ENCODE results near the gene ABI3BP. TPM values are rescaled to one million over a fixed set of nuclear protein-coding genes. Genes with fewer than 3 reads are reported as not detected.

ABI3BP gene
- polyA plus RNA-seq, 1 donor from 2014 or later, result not detected

DNA sequence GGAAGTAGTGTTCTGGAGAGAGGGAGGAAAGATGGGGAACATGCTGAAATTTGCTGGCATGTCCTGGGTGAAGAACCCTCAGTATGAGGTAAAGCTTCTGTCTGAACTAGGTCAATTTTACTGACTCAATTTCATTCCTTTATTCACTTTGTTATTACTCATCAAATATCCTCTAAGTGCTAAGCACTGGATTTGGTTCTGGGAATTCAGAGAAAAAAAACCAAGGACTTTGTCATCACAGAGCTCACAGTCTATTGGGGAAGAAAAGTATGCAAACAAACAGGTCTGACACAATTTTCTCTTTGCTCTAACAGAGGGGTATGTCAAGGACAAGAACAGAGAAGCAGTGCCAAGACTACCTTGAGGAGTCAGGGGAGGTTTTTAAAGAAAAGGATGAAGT lies 215.9 kb downstream of the ABI3BP start:
- no peaks in the 10 kb centered on the region for H3K4me1 Mint-ChIP-seq
- H3K9me3 Mint-ChIP-seq, result peaks cover 0 to 2% (median 0%) of the 10 kb centered on the region in 3 donors
- no peak overlapping the region for H3K4me3 Mint-ChIP-seq
- peaks cover 1% of the 10 kb centered on the region for H3K27me3 Mint-ChIP-seq
- peak overlapping the region in 1 of 3 donors; percentile 13 for H3K27ac Mint-ChIP-seq
- peaks cover 2% of the 10 kb centered on the region for H3K36me3 Mint-ChIP-seq

DNA sequence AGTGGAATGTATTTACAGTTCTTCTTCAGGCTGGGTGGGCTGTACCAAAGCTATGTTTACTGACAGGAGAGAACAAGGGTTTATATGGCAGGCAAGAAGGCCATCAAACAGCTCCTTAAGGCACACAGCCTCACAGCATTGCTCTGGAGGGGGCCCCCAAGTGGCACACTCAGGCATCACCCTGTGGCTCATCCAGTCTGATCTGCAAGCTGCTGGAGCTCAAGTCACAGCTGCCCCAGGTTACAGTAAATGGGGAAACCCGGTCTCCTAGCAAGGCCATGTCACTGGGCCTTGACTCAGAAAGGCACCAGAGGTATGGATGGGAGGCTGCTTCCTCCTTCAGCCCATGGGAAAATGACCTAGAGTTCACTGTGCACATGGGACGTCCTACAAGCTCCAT lies 216.5 kb downstream of the ABI3BP start:
- Mint-ChIP-seq H3K9me3 (peaks cover 0 to 2% (median 0%) of the 10 kb centered on the region in 3 donors), H3K4me1 (no peaks in the 10 kb centered on the region), H3K27ac (no peak overlapping the region), H3K4me3 (no peak overlapping the region), H3K27me3 (peaks cover 1% of the 10 kb centered on the region), H3K36me3 (peaks cover 2% of the 10 kb centered on the region)

DNA sequence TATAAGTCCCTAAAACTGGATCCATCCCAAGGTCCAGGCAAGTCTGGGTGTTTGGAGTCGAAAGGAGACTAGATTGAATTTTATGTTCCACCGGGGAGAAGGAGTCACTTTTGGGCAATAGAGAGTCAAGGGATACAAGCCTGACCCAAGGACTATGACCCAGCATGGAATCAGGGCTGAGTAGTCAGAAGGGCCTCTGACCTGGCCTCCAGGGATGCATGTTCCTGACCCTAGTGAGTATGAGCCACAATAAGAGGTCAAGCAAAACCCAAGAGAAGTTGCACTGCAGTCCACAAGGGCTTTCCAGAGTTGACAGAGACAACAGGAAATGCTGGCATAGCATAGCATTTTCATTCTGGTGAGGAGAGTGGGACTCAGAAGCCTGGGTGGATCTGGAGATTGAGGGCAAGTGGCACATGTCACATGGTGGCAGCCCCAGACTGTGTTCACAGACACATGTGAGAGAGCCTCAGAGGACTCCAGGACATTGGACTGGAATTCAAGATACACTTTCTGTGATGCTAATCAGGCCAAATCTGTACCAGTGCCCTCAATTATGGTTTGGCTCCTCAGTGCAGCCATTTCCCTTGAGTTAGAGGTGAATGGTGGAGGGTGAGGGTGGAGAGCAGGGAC lies 217.0 kb downstream of the ABI3BP start:
- H3K27me3 Mint-ChIP-seq, result peaks cover 1% of the 10 kb centered on the region
- no peaks in the 10 kb centered on the region for H3K4me1 Mint-ChIP-seq
- peaks cover 0 to 2% (median 0%) of the 10 kb centered on the region in 3 donors for H3K9me3 Mint-ChIP-seq
- H3K27ac Mint-ChIP-seq, result no peak overlapping the region
- H3K4me3 Mint-ChIP-seq, result no peak overlapping the region
- H3K36me3 Mint-ChIP-seq, result peaks cover 2% of the 10 kb centered on the region

DNA sequence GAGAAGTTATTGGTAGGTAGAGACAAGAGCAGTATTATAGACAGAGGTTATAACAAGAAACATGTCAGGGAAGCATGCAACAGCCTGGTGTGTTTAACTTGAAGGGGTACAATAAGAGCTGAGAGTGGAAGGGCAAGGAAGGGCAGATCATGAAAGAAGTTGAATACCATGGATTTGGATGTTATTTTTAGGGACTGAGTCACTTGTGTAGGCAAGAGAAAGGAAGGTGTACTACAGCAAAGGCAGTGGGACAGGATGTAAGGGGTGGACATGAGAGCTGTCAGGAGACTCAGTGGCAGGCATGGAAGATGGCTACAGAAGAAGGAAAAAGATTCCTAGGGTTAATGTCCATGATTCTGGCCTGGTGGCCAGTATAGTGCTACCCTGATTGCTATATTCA lies 217.6 kb downstream of the ABI3BP start:
- Mint-ChIP-seq H3K4me3 (no peak overlapping the region), H3K27ac (no peak overlapping the region), H3K9me3 (peaks cover 0 to 2% (median 0%) of the 10 kb centered on the region in 3 donors), H3K36me3 (peaks cover 2% of the 10 kb centered on the region), H3K27me3 (peaks cover 1% of the 10 kb centered on the region), H3K4me1 (no peaks in the 10 kb centered on the region)

DNA sequence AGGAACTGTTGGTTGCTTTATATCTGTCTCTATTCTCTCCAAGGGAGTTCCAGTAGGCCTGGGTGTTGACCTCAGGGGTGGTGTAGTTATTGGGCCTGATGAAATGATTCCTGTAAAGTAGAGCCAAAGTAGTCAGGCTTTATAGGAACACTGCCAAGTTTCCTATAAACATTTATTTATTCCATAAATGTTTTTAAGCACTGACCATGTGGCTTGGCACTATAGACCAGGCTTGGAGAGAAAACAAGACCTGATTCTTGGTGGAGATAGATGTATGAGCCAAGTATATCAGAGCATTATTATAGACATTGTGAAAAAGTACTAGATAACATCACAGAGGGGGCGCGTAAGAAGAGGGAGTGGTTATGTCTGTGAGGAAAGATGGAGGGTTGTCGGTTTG lies 218.0 kb downstream of the ABI3BP start:
- peaks cover 0 to 2% (median 0%) of the 10 kb centered on the region in 3 donors for H3K9me3 Mint-ChIP-seq
- peaks cover 2% of the 10 kb centered on the region for H3K36me3 Mint-ChIP-seq
- no peak overlapping the region for H3K4me3 Mint-ChIP-seq
- no peaks in the 10 kb centered on the region for H3K4me1 Mint-ChIP-seq
- peaks cover 1% of the 10 kb centered on the region for H3K27me3 Mint-ChIP-seq
- no peak overlapping the region for H3K27ac Mint-ChIP-seq

DNA sequence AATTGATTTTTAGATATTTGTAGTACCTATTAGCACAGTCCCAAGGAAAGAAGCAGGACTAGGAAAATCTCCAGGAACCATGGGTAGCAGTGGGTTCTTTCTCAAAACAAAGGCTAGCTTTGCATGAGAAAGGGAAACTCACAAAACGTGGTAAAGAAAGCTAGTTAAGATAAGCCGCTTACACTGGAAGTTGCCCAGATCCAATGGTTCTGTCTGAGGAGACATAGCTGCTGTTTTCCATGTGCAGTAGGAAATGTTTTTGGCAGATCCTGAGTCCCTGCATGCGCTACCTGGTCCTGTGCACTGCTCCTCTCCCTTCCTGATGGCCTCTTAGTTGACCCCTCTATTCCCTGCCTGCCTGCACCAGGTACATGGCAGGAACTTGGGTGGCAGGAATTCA lies 223.5 kb downstream of the ABI3BP start:
- H3K27ac Mint-ChIP-seq, result no peak overlapping the region
- no peak overlapping the region for H3K4me3 Mint-ChIP-seq
- H3K4me1 Mint-ChIP-seq, result no peaks in the 10 kb centered on the region
- no peaks in the 10 kb centered on the region for H3K27me3 Mint-ChIP-seq
- peaks cover 0 to 2% (median 0%) of the 10 kb centered on the region in 3 donors for H3K9me3 Mint-ChIP-seq
- peaks cover 3% of the 10 kb centered on the region for H3K36me3 Mint-ChIP-seq

DNA sequence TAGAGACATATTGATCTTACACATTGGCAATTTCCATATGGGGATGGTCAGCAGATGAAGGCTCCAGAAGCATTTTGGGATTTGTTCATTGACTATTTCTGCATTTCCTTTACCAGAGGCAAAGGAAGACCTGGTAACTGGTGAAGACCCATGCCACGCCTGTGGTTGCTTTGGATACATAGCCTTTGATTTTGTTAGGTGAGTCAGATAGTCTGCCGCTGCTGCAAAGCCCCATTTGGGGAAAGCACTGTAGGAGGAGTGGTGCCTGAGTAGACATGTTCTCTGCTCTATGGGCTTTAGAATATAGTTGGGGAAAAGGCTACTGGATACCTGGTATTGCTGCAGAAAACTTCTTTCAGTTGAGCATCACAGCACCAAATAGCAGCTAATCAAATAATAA lies 227.2 kb downstream of the ABI3BP start:
- H3K27ac Mint-ChIP-seq, result no peak overlapping the region
- H3K4me3 Mint-ChIP-seq, result no peak overlapping the region
- no peaks in the 10 kb centered on the region for H3K27me3 Mint-ChIP-seq
- H3K36me3 Mint-ChIP-seq, result peaks cover 2% of the 10 kb centered on the region
- H3K9me3 Mint-ChIP-seq, result peaks cover 0 to 1% (median 0%) of the 10 kb centered on the region in 3 donors
- no peaks in the 10 kb centered on the region for H3K4me1 Mint-ChIP-seq

DNA sequence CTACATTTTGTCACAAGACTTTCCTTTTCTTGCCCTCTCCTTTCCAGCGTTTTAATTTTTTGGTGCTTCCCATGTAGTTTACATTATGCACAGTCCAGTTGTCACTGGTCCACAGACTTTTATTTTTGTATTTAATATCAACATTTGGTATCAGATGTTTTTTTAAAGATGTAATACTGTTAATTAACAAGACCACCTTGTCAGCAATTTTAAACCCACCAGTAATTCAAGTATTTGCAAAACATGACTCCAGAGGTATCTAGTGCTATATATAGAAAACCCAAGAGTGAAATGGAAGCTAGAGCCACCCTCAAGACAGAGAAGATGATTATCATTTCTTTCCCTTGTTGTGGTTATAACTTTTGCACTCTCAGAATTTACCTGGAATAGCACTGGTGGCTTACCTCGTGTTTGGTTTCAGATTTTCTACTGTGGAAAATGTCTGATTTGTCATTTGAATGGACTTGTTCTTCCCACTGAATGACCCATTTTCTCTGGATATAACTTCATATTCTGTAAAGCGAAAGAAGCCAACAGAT lies 227.7 kb downstream of the ABI3BP start:
- Mint-ChIP-seq H3K9me3 (peaks cover 0 to 1% (median 0%) of the 10 kb centered on the region in 3 donors), H3K36me3 (peaks cover 2% of the 10 kb centered on the region), H3K27ac (no peak overlapping the region), H3K4me1 (no peaks in the 10 kb centered on the region), H3K4me3 (no peak overlapping the region), H3K27me3 (no peaks in the 10 kb centered on the region)

DNA sequence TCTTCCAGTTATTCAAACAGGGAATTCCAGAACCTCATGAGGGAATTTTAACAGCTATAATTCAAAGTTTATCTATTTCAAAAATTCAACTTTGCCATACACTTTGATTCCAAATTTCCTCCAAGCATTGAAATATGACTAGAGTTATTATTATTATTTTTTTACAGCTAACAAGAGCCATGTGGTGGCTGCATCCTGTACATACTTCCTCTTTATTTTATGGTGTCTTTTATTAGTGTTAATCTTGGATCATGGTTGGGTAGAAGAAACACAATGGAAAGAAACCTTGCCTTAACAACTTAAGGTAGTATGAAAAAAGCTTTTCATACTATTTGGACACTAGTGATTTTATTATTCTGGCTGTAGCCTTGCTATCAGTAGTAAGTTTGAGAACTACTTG lies 231.3 kb downstream of the ABI3BP start:
- Mint-ChIP-seq H3K27ac (no peak overlapping the region), H3K9me3 (peaks cover 0 to 1% (median 0%) of the 10 kb centered on the region in 3 donors), H3K4me3 (no peak overlapping the region), H3K4me1 (peaks cover 7 to 8% (median 7%) of the 10 kb centered on the region in 3 donors), H3K27me3 (no peaks in the 10 kb centered on the region), H3K36me3 (peaks cover 2% of the 10 kb centered on the region)

DNA sequence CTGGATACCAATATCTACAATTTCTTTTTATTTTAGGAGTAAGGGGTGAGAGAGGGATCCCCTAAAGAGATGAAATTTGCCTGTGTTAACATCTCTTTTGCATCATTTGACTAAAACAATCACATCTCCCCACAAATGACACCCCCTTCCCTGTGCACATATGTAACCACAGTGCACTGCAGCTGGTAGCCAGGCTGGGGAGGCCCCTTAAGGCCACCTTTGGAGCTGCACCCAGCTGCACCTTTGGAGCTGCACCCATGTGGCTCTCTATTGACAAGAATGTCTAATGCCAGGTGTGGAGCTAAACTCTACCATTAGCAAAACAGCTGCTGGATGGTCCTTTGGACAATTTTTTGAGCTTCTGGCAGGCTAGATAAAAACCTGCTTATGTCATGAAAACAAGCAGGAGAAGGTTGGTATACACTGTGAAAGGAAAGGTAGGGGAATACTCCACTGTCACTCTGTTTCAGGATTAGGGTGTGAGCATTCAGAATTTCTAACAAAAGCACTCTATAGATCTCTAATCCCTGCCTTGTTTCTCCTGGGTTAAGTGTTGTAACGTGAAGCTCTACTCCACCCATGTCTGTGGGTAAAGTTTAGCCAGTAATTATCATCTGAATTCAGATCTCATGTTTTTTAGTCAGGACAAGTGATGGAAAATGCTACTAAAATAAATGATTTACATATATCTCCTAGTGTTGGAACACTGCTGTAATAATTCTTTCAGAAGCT lies 231.8 kb downstream of the ABI3BP start:
- H3K4me1 Mint-ChIP-seq, result peaks cover 7 to 9% (median 7%) of the 10 kb centered on the region in 3 donors
- H3K4me3 Mint-ChIP-seq, result no peak overlapping the region
- peaks cover 0 to 1% (median 0%) of the 10 kb centered on the region in 3 donors for H3K9me3 Mint-ChIP-seq
- H3K27me3 Mint-ChIP-seq, result no peaks in the 10 kb centered on the region
- peaks cover 2% of the 10 kb centered on the region for H3K36me3 Mint-ChIP-seq
- H3K27ac Mint-ChIP-seq, result peak overlapping the region in 1 of 3 donors; percentile 35

DNA sequence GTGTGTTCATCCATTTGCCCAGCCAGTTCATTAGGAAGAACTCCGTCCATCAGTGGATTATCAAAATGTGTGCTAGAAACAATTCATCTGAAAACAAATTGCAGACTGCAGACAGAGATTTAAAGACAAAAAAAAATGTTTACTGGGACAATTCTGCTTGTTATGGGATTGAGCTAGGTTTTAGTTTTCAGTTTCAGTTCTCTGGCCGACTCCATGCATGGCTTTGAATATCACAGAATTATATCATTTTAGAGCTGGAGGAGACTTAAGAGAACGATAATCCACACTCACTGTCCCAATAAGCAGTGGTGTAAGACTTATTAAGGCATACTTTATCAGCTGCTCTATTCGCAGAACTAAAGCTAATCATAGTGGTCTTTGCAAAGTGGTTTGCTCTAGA lies 232.8 kb downstream of the ABI3BP start:
- Mint-ChIP-seq H3K4me3 (no peak overlapping the region), H3K27ac (no peak overlapping the region), H3K27me3 (no peaks in the 10 kb centered on the region)

DNA sequence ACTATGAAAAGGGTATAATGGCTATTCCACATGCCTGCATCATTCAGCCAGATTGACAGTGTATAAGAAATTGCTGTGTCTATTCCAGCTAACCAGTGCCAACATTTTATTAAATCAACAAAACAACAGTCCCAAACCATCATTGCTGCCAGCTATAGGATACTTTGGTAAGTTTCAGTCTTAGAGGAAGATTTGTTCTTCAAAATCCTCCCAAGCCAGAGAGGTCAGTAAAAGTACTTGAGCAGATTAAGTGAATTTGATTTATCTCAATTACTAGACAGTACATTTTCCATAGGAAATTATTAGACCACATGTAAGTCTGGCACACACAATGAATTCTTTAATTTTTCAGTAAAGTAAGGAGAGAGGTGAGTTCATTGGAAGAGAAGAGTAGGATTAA lies 233.3 kb downstream of the ABI3BP start:
- peaks cover 0 to 1% (median 0%) of the 10 kb centered on the region in 3 donors for H3K9me3 Mint-ChIP-seq
- peaks cover 2% of the 10 kb centered on the region for H3K36me3 Mint-ChIP-seq
- H3K27ac Mint-ChIP-seq, result no peak overlapping the region
- H3K4me3 Mint-ChIP-seq, result no peak overlapping the region
- H3K4me1 Mint-ChIP-seq, result peaks cover 7 to 9% (median 7%) of the 10 kb centered on the region in 3 donors
- H3K27me3 Mint-ChIP-seq, result no peaks in the 10 kb centered on the region

More for the DNA sequence above, 232.8 kb downstream of the ABI3BP start:
- Mint-ChIP-seq H3K36me3 (peaks cover 2% of the 10 kb centered on the region), H3K9me3 (peaks cover 0 to 1% (median 0%) of the 10 kb centered on the region in 3 donors), H3K4me1 (peaks cover 7 to 9% (median 7%) of the 10 kb centered on the region in 3 donors)

DNA sequence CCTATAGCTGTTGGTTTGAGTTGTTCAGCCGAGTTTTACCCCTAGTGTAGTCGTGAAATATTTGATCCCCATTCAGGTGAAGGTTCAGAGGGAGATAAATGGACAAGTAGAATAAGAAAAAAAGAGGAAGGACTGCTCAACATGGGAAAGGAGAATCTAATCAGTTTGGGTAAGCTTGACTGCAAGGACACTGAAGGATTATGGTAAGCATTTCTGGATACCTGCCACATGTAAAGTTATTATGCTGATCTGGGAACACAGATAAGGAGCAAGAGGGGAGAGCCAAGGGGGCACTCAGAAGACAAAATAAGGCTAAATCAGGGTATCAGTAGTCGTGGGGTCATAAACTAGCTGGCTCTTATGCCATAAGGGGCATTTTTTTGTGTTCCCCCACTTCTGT lies 234.1 kb downstream of the ABI3BP start:
- Mint-ChIP-seq H3K27me3 (no peaks in the 10 kb centered on the region), H3K4me3 (no peak overlapping the region), H3K9me3 (peaks cover 0 to 1% (median 0%) of the 10 kb centered on the region in 3 donors), H3K4me1 (peaks cover 7 to 9% (median 7%) of the 10 kb centered on the region in 3 donors), H3K36me3 (no peaks in the 10 kb centered on the region), H3K27ac (no peak overlapping the region)

DNA sequence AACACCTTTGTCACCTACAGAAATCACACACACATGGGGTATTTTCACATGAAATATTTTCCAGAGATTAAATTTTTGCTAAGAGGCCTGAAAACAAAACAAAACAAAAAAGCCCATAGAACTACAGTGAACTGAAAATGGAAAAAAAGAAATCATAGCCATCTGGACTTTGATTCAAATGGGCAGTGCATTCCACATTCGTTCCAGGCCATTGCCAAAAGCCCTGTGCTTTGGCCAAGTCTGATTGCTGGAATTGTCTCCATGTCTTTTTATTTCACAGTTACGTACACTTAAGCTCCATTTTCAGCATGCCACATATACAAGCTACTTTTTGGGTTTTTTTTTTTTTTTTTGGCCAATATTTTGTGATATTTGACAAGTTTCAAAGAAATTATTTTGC lies 236.8 kb downstream of the ABI3BP start:
- Mint-ChIP-seq H3K27me3 (no peaks in the 10 kb centered on the region), H3K27ac (no peak overlapping the region), H3K4me3 (no peak overlapping the region), H3K4me1 (peaks cover 7 to 9% (median 7%) of the 10 kb centered on the region in 3 donors), H3K36me3 (peaks cover 3% of the 10 kb centered on the region), H3K9me3 (no peaks in the 10 kb centered on the region)

DNA sequence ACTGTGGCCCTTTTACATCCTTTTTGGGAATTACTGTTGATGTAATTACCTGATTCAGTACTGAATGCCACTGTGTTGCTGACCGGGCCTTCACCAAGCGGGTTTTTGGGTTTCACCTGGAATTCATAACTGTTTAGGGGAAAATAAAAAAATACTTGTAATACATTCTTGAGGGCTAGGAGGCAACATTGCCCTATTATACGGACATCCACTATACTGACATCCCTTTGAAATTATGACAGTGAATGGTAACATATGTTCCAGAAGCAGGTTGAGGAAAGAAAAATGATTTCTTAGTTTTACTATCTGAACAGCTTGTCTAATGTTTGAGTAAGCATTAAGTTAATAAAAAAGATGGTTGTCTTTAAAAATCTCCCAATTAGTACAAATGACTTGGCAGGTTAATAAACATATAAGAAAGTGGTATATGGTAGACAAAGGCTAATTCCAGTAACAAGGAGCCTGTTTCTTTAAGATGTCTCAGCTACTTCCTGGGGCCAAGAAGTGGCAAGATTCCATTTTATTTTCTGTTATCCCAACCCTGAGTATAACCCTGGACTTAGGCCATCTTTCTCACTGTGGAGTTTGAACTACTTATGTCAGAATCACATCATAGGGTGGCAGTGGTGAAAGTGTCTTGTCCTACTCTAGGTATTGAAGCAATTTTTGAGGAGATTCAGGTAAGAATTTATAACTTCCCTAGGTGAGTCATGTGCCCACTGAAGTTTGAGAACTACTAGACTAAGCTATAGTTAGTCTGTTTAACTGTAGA lies 238.5 kb downstream of the ABI3BP start:
- Mint-ChIP-seq H3K4me3 (no peak overlapping the region), H3K27ac (no peak overlapping the region), H3K9me3 (no peaks in the 10 kb centered on the region), H3K27me3 (no peaks in the 10 kb centered on the region), H3K4me1 (peaks cover under 1 to 6% (median 2%) of the 10 kb centered on the region in 3 donors), H3K36me3 (peaks cover 3% of the 10 kb centered on the region)

Data from IgD-negative memory B cell (primary cell).